PC-9 (cell line): ENCODE data around the gene NAA25.
"Not testable (repeated sequence)": the region's sequence is repeated elsewhere in the genome, so short reads cannot be mapped to it uniquely, and the experiment has no call there.

Experiments
- CTCF ChIP-seq: fragments of 200-600 bp; sonication (generic); conservative IDR thresholded peaks from 2 replicates; pipeline ENCODE4 v1.6.1; 2017; ENCODE audit warnings: mixed run types, antibody characterized with exemption, mild to moderate bottlenecking, moderate library complexity
- EZH2 ChIP-seq: fragments of 200-600 bp; sonication (generic); IDR thresholded peaks from 2 replicates; pipeline ENCODE4 v1.8.0; 2017; ENCODE audit warnings: antibody characterized with exemption, low read depth

- not testable (repeated sequence) for TF ChIP-seq CTCF, EZH2
These were observed 109.5 kb downstream of the NAA25 start for GRCh38 chr12:111999129-111999528.
